Heart right ventricle (tissue), 16 donors: Measurements from ENCODE around the gene EIF2S3. TPM values are rescaled to one million over a fixed set of nuclear protein-coding genes. Genes with fewer than 3 reads are reported as not detected.

Experiments
- ATAC-seq, 8 donors: fragments of 200-7000 bp; cut with Tn5 transposase; one replicate each; pipeline ENCODE4 v1.9.1; 2020; ENCODE audit warnings: mild to moderate bottlenecking in 8 of 8, moderate library complexity in 8 of 8, moderate number of reproducible peaks in 1 of 8
- DNase-seq, 2 donors: peaks; one replicate each; pipeline ENCODE4 v3.0.0-alpha.2; 2020
- H3K27ac ChIP-seq, 10 donors: fragments of 200-600 bp; sonication (generic) in 2 of 10; one replicate each; pipeline versions ENCODE4 v1.5.0 to v1.8.0; 2020 to 2022; ENCODE audit warnings: mild to moderate bottlenecking in 3 of 10
- H3K27me3 ChIP-seq, 7 donors: fragments of 200-600 bp; one replicate each; pipeline ENCODE4 v1.8.0; 2021 to 2022; ENCODE audit warnings: mild to moderate bottlenecking in 2 of 7
- H3K36me3 ChIP-seq, 9 donors: fragments of 200-600 bp; sonication (generic) in 1 of 9; one replicate each; pipeline versions ENCODE4 v1.5.0 to v1.8.0; 2020 to 2022; ENCODE audit warnings: mild to moderate bottlenecking in 2 of 9
- H3K4me1 ChIP-seq, 9 donors: fragments of 200-600 bp; sonication (generic) in 1 of 9; one replicate each; pipeline versions ENCODE4 v1.5.0 to v1.8.0; 2020 to 2022; ENCODE audit warnings: mild to moderate bottlenecking in 4 of 9
- H3K4me3 ChIP-seq, 10 donors: fragments of 200-600 bp; sonication (generic) in 2 of 10; one replicate each; pipeline versions ENCODE4 v1.5.0 to v1.8.0; 2020 to 2022; ENCODE audit warnings: mild to moderate bottlenecking in 7 of 10, moderate library complexity in 2 of 10
- H3K9me3 ChIP-seq, 11 donors: fragments of 200-600 bp in 10 of 11; sonication (generic) in 2 of 11; one replicate each; pipeline versions ENCODE4 v1.5.0 to v1.8.0; 2013 to 2022; ENCODE audit warnings: mild to moderate bottlenecking in 2 of 11, control low read depth in 1 of 11, moderate library complexity in 1 of 11
- CTCF ChIP-seq, 9 donors: fragments of 200-600 bp; sonication (generic) in 2 of 9; IDR thresholded peaks; one replicate each; pipeline versions ENCODE4 v1.5.0 to v1.8.0; 2021 to 2022; ENCODE audit warnings: antibody characterized with exemption in 9 of 9, mild to moderate bottlenecking in 5 of 9, moderate library complexity in 1 of 9
- WGBS, 2 donors: extraction: QIAGEN DNeasy Blood & Tissue Kit; methylation state at CpG; one replicate each; pipeline ENCODE4 v1.1.7; 2013; ENCODE audit warnings: inconsistent platforms in 1 of 2; 5-methylcytosine and 5-hydroxymethylcytosine counted together
- intact Hi-C, 10 donors: fragments of 100-400 bp; cut with DNase I; formaldehyde crosslinking; loops; one replicate each; pipeline versions ENCODE4 v1.11.1 to v1.14.2; 2022
- long read RNA-seq, 3 donors: library from polyadenylated mRNA; unstranded; transcript quantifications; one replicate each; pipeline ENCODE4 v2.0.0, GENCODE V29; 2020 to 2021
- polyA plus RNA-seq, 2 donors: library from polyadenylated mRNA; stranded (reverse); fragments of 200-250 nt; gene quantifications; one replicate each; pipeline ENCODE4 v1.2.3, GENCODE V29; 2013
- total RNA-seq, 10 donors: library from RNA; stranded (reverse); fragmentation: NEBNext Ultra II Directional in 3 of 10; extraction: Animal tissue kit (Norgen Biotek cat#: 25700) in 3 of 10; gene quantifications; one replicate each; pipeline versions ENCODE4 v1.2.1 to v1.2.4, GENCODE V29; 2021 to 2023
- donor health status: Arrhythmogenic right ventricular cardiomyopathy.
- donor health status: ischemic (EF 13 %, LVEDD 7.1; RV severe dilation, severe dysfunction).
- donor health status: healthy with polysubstance abuse.
- donor health status: DM: no; HTN: yes; CAD: no.
- donor health status: DM: no; HTN: no; CAD: no.
- donor health status: ischemic (EF 25% LVEDD 6.9; RV normal size, moderate dysfunction).
- donor health status: ischemic (EF 25% LVEDD 5.7; RV mildly dilated, moderate dysfunction).
- donor health status: healthy.
- donor health status: DM: yes; HTN: yes; CAD: no.
- donor health status: Ischemic cardiomyopathy.
- donor health status: ischemic (EF 35%, LVEDD 5.7; RV mildly dilated, moderate dysfunction).
- donor health status: nonischemic (EF 11% LVEDD 7.7; RV severe dilation, severe dysfunction).
- donor health status: DM: yes; HTN: yes; CAD: no.
- donor health status: PGD.
- donor health status: ischemic (EF 29% LVEDD 5.4; RV normal size, mild dysfunction).
- donor health status: nonischemic (EF 23%, LVEDD 6.1; RV moderate dilation, normal function).

The EIF2S3 gene
- total RNA-seq (100 to 1,000 TPM in 1 of 10 donors, 10 to 100 TPM in 9; 68.7 to 104 (median 80.6) TPM), polyA plus RNA-seq (10 to 100 TPM; 28.4 to 38.6 TPM)
- long read RNA-seq, donor 1, transcript EIF2S3-201 (12 exons, 2,858 nt), result major isoform, 124 of 136 reads
- long read RNA-seq, donor 1, partial matches to known transcripts, result 5 of 136 reads
- long read RNA-seq, donor 1, other reads (novel, unspliced or antisense), result 7 of 136 reads
- long read RNA-seq, donor 2, transcript EIF2S3-201 (12 exons, 2,858 nt), result major isoform, 131 of 144 reads
- long read RNA-seq, donor 2, partial matches to known transcripts, result 7 of 144 reads
- long read RNA-seq, donor 2, other reads (novel, unspliced or antisense), result 6 of 144 reads
- long read RNA-seq, donor 3, transcript EIF2S3-201 (12 exons, 2,858 nt), result major isoform, 798 of 865 reads
- long read RNA-seq, donor 3, partial matches to known transcripts, result 25 of 865 reads
- long read RNA-seq, donor 3, other reads (novel, unspliced or antisense), result 42 of 865 reads

DNA sequence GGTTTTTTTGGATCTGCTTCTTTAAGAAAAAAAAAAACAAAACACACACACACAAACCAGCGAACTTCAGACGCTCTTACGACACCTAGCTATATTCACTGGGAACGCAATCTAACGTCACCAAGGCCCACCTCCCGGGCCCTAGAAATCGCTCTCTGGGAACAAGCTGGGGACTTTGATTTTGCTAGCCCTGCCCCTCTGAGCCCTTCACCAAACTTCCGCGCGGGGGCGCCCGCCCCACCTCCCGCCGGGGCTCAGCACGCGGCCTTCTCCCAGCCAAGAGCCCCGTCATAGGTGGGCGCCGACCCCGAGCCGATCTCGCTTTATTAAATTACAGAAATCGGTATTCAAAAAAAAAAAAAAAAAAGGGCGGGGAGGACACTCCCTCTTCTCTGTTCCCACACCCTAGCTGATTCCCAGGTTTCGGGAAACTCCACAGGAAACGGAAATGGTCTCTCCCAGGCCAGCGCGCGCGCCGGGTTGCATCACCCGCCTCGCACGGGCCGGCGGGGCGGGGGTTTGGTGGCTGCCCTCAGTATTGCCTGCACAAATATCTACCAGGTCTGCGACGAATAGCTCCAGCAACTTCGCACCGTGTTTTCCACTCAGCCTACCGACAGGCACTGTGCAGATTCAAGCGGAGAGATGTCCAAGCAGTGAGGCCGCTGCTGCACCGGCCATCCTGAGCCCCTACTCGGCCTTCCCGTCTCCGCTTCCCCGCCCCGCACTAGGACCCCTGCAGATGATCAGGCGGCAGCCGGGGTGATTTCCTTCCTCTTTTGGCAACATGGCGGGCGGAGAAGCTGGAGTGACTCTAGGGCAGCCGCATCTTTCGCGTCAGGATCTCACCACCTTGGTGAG lies at the start of gene EIF2S3:
EIF2S3 (plus strand) TSS at position 775 of the 861 bp plus-strand sequence; CDS start at position 788, 13 bp downstream.
- Histone ChIP-seq H3K27ac (peak within 1 kb of the TSS; percentile 83 to 96 (median 92)), H3K36me3 (peaks cover 0 to 22% (median 0%) of the 10 kb centered on the region in 9 donors), H3K4me1 (peaks cover 0 to 11% (median 0%) of the 10 kb centered on the region in 9 donors), H3K9me3 (no peaks in the 10 kb centered on the region), H3K4me3 (peak within 1 kb of the TSS in 4 of 10 donors; percentile 77 to 89 (median 84)), H3K27me3 (peaks cover 0 to 24% (median 0%) of the 10 kb centered on the region in 7 donors)
- peak; percentile 80 to 88 for DNase-seq
- WGBS, 2 donors, result 0 to 1% methylated on average over 55 to 56 of the region's 57 CpGs
- intact Hi-C loops, result loop anchor here in 6 of 10 donors (1.0 to 10.0 kb wide), 7 partner anchors 29 to 272 kb away; partner anchors contain the start of genes CXorf58 (in 6 of the 6), APOO (in 3 of the 6) and SAT1 (in 1 of the 6)
- TF ChIP-seq CTCF (IDR thresholded peaks at IDR 0.05), result peak; percentile 35 to 83 (median 74)
- ATAC-seq, result peak; percentile 96 to 99 (median 98)

DNA sequence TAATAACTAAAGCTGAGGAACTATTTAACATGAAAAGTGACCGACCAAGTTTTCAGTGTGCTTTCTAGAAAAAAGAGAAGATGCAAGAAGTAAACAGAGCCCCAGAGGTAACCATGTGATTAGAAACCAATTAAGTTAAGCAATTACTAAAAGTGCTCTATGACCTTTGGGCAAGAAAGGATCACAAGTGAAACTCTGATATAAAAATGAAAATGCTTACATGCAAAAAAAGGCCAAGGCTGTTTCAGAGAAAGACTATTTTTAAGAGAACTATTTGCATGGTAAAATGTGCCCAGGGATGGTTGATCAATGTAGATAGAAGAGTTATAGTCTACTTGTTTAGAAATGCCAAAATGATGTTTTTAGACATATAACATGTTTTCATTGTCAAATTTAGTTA lies 49.7 kb upstream of the EIF2S3 start:
- Histone ChIP-seq H3K4me1 (no peaks in the 10 kb centered on the region), H3K4me3 (no peak overlapping the region), H3K27ac (no peak overlapping the region), H3K36me3 (peaks cover 0 to 17% (median 0%) of the 10 kb centered on the region in 9 donors), H3K9me3 (no peaks in the 10 kb centered on the region), H3K27me3 (peaks cover 0 to 68% (median 0%) of the 10 kb centered on the region in 7 donors)
- DNase-seq, result no peak
- no peak for TF ChIP-seq CTCF (IDR thresholded peaks at IDR 0.05)
- ATAC-seq, result no peak
- intact Hi-C loops, result loop anchor here in 1 of 10 donors (10.0 kb wide), 1 partner anchor 80 kb away; no protein-coding TSS in a partner anchor
- WGBS, 2 donors, result 88 to 91% methylated on average over 1 of the region's 1 CpG

- no peaks in the 10 kb centered on the region for H3K9me3 ChIP-seq
- intact Hi-C loops, result loop anchor here in 1 of 10 donors (10.0 kb wide), 1 partner anchor 81 kb away; no protein-coding TSS in a partner anchor
- no peaks in the 10 kb centered on the region for H3K4me1 ChIP-seq
- DNase-seq (no peak), ATAC-seq (no peak)
- WGBS, 2 donors, result 92 to 93% methylated on average over 9 of the region's 9 CpGs
- H3K27ac ChIP-seq, result no peak overlapping the region
- H3K27me3 ChIP-seq, result peaks cover 0 to 68% (median 0%) of the 10 kb centered on the region in 7 donors
- TF ChIP-seq CTCF (IDR thresholded peaks at IDR 0.05), result no peak
- no peak overlapping the region for H3K4me3 ChIP-seq
- peaks cover 0 to 17% (median 0%) of the 10 kb centered on the region in 9 donors for H3K36me3 ChIP-seq
Measured at GRCh38 chrX:24005867-24006266, 48.9 kb upstream of the EIF2S3 start.

DNA sequence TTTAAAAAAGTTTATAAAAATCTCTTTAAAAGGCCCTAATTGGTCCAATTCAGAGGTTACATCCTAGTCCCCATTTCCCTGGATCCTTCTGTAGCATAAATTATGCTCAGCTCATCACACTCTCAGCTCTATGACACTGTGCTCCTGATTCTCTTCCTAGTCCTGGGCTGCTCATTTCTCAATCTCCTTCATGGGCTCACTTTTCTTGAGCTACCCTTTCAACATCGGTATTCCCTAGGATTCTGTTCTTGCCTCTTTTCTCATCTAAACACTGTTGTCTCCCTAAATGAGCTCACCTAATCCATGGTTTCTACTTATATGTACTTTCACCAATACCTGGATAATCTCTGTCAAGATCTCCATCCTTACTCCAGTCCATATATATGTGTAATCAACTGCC lies 42.5 kb upstream of the EIF2S3 start:
- ATAC-seq, result no peak
- Histone ChIP-seq H3K27me3 (peaks cover 0 to 88% (median 0%) of the 10 kb centered on the region in 7 donors), H3K9me3 (no peaks in the 10 kb centered on the region), H3K36me3 (peaks cover 0 to under 1% (median 0%) of the 10 kb centered on the region in 9 donors), H3K4me3 (no peak overlapping the region), H3K27ac (no peak overlapping the region), H3K4me1 (peaks cover 0 to 5% (median 0%) of the 10 kb centered on the region in 9 donors)
- 86 to 100% methylated on average over 1 of the region's 1 CpG for WGBS, 2 donors
- DNase-seq, result no peak
- intact Hi-C loops, result no loop called here
- no peak for TF ChIP-seq CTCF (IDR thresholded peaks at IDR 0.05)
